GM21723 (cell line): ENCODE results near the gene CCDC188.

Source experiments
- ATAC-seq: cut with Tn5 transposase; IDR thresholded peaks from one replicate; pipeline ENCODE4 v1.9.1; 2021; ENCODE audit warnings: mild to moderate bottlenecking, moderate library complexity; ENCODE audit not compliant: unreplicated experiment

CCDC188 gene

DNA sequence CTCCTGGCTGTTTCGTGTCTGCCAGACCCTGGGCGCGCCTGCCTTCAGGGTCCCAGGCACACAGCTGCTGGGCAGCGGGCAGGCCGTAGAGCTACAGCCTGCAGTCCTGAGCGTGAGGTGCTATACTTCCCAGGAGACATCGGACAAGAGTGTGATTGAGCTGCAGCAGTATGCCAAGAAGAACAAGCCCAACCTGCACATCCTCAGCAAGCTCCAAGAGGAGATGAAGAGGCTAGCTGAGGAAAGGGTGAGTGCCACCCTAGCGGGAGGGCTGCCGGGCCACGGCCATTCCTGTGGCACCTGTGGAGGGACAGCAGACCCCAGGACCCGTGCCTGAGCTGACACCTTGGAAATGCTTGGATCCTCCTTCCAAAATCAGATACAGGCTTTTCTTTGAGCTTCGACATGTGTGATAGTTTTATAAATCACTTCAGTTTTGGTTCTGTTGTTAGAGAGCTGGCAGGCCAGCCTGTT, 42.1 kb downstream of the CCDC188 start:
- no peak for ATAC-seq

DNA sequence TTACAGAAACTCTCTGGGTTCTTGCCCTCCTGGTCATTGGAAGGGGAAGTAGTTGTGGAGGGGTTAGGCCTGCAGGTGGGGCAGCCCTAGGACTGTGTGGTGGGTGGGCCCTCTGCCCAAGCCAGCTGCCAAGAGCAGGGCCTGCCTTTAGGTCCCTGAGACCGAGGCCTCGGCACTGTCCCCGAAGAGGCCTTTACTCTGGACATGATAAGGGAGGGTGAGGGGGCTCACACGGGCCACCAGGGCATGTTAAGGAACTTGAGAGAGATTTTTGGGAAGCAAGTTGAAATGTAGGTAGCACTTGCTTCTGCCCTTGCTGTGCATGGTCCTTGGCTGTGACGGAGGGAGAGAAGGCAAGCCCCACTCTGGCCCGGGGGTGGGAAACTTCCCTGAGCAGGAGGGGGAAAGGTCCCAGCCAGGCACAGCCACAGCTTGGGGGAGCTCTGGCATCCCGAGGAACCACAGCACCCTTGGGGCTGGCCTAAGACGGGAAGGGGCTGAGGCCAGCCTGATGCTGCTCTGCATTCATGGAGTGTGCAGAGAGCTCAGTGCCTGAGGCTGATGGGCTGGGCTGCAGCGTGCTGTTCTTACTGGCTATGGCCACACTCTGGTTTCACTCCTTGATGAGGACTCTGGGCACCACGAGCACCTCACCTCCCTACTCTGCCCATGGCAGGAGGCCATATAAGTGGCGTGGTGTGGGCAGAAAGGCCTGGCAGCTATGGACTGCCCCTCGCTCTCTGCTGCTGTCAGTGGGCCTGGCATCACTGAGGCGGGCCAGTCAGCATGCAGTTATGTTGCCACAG, 42.7 kb downstream of the CCDC188 start:
- no peak for ATAC-seq

- ATAC-seq = no peak
Observed at GRCh38 chr22:20107471-20107901, 43.4 kb downstream of the CCDC188 start.

DNA sequence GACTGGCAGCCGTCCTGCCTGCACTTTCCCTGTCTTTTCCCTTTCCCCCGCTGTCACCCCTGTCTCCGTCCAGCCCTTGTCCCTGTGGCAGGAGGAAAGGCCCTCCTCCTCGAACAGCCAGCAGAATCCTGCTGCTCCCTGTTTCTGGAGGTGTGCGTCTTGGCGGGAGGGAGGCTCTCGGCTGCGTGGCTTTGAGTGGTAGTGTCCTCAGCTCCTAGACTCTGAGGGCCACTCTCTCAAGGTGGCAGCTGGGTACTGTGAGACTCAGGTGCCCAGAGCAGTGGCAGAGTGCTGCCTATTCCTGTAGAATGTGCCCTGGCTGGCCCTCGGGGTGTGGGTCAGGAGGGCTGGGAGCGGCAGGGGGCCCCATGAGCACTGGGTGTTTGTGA, 44.0 kb downstream of the CCDC188 start:
- ATAC-seq = no peak

- no peak for ATAC-seq
Observed at GRCh38 chr22:20106205-20106848, 44.5 kb downstream of the CCDC188 start.

GRCh38 chr22:20105456-20106204, 45.2 kb downstream of the CCDC188 start:
- no peak for ATAC-seq

GRCh38 chr22:20102203-20102780, 48.6 kb downstream of the CCDC188 start:
- no peak for ATAC-seq

DNA sequence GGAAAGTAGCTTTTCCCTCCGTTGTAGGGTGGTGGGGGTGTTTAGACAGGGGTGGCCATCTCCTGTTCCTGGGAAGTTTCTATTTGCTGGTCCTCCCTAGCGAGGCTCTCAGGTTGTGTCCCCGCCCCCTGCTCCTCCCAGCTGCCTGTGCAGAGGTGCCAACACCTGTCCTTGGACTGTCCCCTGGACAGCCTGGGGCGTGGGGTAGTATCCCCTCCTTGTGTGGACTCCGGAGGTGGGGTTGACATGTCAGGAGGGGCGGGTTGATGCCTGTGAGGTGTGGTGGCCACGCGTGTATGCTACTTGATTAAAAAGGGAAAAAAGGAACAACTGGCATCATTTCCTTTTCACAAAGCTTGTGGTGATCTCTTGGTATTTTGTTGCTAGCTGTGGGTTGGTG, 49.2 kb downstream of the CCDC188 start:
- ATAC-seq = no peak

GRCh38 chr22:20099099-20099711, 51.6 kb downstream of the CCDC188 start:
- ATAC-seq = no peak
